Neural progenitor cell (in vitro differentiated cells): ENCODE results near the gene NDST1.

Source experiments
- CTCF ChIP-seq: fragments of 200-600 bp; sonication (generic); IDR thresholded peaks from 2 replicates; pipeline ENCODE4 v1.5.1; 2017; ENCODE audit warnings: antibody characterized with exemption, mild to moderate bottlenecking
- EZH2 ChIP-seq: fragments of 200-600 bp; sonication (generic); IDR thresholded peaks from 2 replicates; pipeline ENCODE4 v1.6.1; 2017; ENCODE audit warnings: antibody characterized with exemption, mild to moderate bottlenecking, moderate library complexity
- EZH2phosphoT487 ChIP-seq: fragments of 200-600 bp; sonication (generic); IDR thresholded peaks from 2 replicates; pipeline ENCODE4 v1.6.1; 2017; ENCODE audit warnings: antibody characterized with exemption

DNA sequence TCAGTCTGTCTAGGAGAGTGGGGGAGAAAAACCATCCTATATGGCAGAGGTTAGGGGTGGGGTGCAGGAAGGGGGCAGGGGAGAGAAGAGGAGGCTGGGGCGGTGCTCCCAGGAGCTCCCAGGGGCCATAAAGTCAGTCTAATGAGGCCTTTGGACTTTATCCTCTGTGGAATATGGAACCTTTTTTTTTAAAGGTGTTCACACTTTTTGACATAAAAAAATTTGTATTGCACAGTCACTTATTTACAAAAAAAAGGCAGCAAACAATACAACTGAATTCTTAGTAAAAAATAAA is 80.6 kb downstream of the NDST1 start:
- TF ChIP-seq CTCF (no peak), EZH2phosphoT487 (no peak), EZH2 (no peak)
